ENCODE results near the gene GAB1. TPM values are rescaled to one million over a fixed set of nuclear protein-coding genes. Genes with fewer than 3 reads are reported as not detected.

The GAB1 gene
- total and polyA plus RNA-seq, 2 of the 8 experiments (the other 6 are each of a cell fraction or from before 2014, with no cell fraction given), result 6.8 to 21.3 TPM

GRCh38 chr4:143431526-143432257 is 95.0 kb downstream of the GAB1 start:
- Histone ChIP-seq H2BK120ac (replicated peaks; ENCODE audit: low read depth, low read length) (peak overlapping the region; percentile 31), H2BK5ac (ENCODE audit: low read depth, low read length) (no peak overlapping the region), H3K4me1 (replicated peaks in 1 of 4; ENCODE audit: control insufficient read depth in 3 of 4, insufficient read depth in 4 of 4, low read length in 3 of 4) (peaks cover 0 to 8% (median 0%) of the 10 kb centered on the region in 4 experiments; a peak in 2 of 7 replicates), H4K91ac (replicated peaks; ENCODE audit: insufficient read length, low read length) (no peak overlapping the region), H3K79me2 (ENCODE audit: control insufficient read depth in 1 of 2, insufficient read depth in 2 of 2, low read length in 2 of 2) (no peaks in the 10 kb centered on the region), H3K4me2 (ENCODE audit: insufficient read depth in 1 of 2, low read depth in 2 of 2, low read length in 2 of 2) (no peak overlapping the region; a peak in 1 of 4 replicates), H3K27ac (ENCODE audit: low read depth, low read length) (peak overlapping the region; percentile 60; the same call in 1 of the 2 replicates), H2AFZ (ENCODE audit: low read length) (0 out of 2 replicates have a peak overlapping the region, but pooled peaks have one; percentile 46), H4K20me1 (replicated peaks in 1 of 2; ENCODE audit: control insufficient read depth in 1 of 2, insufficient read depth in 2 of 2, low read length in 2 of 2) (no peaks in the 10 kb centered on the region), H3K79me1 (ENCODE audit: low read depth, low read length) (no peaks in the 10 kb centered on the region), H3K18ac (ENCODE audit: extremely low read depth, low read length) (no peak overlapping the region; the same call in 1 of the 2 replicates), H3K27me3 (replicated peaks in 1 of 4; ENCODE audit: control insufficient read depth in 3 of 4, extremely low read depth in 1 of 4, insufficient read depth in 3 of 4, low read length in 3 of 4) (no peaks in the 10 kb centered on the region), H2BK15ac (ENCODE audit: low read length) (peak overlapping the region; percentile 19; the same call in 1 of the 2 replicates), H2AK5ac (ENCODE audit: low read depth, low read length) (no peak overlapping the region), H3K36me3 (ENCODE audit: control insufficient read depth in 2 of 4, insufficient read depth in 4 of 4, low read length in 3 of 4) (peaks cover 0 to 14% (median 6%) of the 10 kb centered on the region in 4 experiments; a peak in 4 of 8 replicates), H3K4ac (replicated peaks; ENCODE audit: insufficient read length, low read depth, low read length) (no peak overlapping the region), H2BK20ac (ENCODE audit: low read length) (no peak overlapping the region), H4K8ac (ENCODE audit: extremely low read depth, insufficient read depth, low read length) (no peak overlapping the region), H3K23ac (ENCODE audit: insufficient read length) (no peak overlapping the region), H3K14ac (ENCODE audit: insufficient read length) (no peak overlapping the region), H3K23me2 (ENCODE audit: low read depth, low read length) (no peaks in the 10 kb centered on the region), H3K56ac (replicated peaks; ENCODE audit: insufficient read length, low read depth, low read length) (no peak overlapping the region), H2BK12ac (ENCODE audit: low read depth, low read length) (0 out of 2 replicates have a peak overlapping the region, but pooled peaks have one; percentile 39), H4K5ac (ENCODE audit: insufficient read length, low read depth, low read length) (no peak overlapping the region), H3K9ac (replicated peaks in 1 of 4; ENCODE audit: extremely low read depth in 1 of 4, low read depth in 3 of 4, low read length in 3 of 4) (0 out of 7 replicates have a peak overlapping the region, but pooled peaks of 1 of the 4 experiments have one; percentile 17), H3K4me3 (ENCODE audit: extremely low read depth in 1 of 4, insufficient read depth in 2 of 4, low read depth in 3 of 4, low read length in 4 of 4) (no peak overlapping the region), H3K9me3 (ENCODE audit: insufficient read depth in 2 of 2, low read depth in 1 of 2, low read length in 1 of 2) (peaks cover 11 to 12% of the 10 kb centered on the region in 2 experiments; a peak in 3 of 4 replicates)
- DNase-seq (ENCODE audit: low read depth in 1 of 2, low spot score in 2 of 2) (peak in 1 of 2 experiments; percentile 10), FAIRE-seq (peak; percentile 70)
- POLR2A ChIA-PET (ENCODE audit: partially characterized antibody), result interaction anchor here (2.0 kb wide), 1 partner anchor 8 kb away, joined by 5 read pairs; no protein-coding TSS in a partner anchor
- CTCF ChIA-PET (ENCODE audit: partially characterized antibody), result interaction anchor here (0.7 kb wide), 1 partner anchor 9 kb away, joined by 3 read pairs; no protein-coding TSS in a partner anchor
- WGBS, 2 experiments (ENCODE audit: extremely low coverage in 1 of 2, insufficient coverage in 1 of 2, insufficient read length in 1 of 2, insufficient replicate concordance in 2 of 2, low coverage in 1 of 2, low lambda C conversion rate in 2 of 2, missing lambda C conversion rate in 1 of 2), result 67% methylated on average over 10 of the region's 10 CpGs; no CpG with 5 or more reads in 1 of the 2 experiments
- TF ChIP-seq SUZ12 (IDR thresholded peaks at IDR 0.05; ENCODE audit: low read length) (no peak), KDM1A (IDR thresholded peaks at IDR 0.05; ENCODE audit: borderline replicate concordance, low read length) (peak; percentile 81; the same call in 1 of the 2 replicates), POU5F1 (IDR thresholded peaks at IDR 0.05; ENCODE audit: low read depth, low read length) (0 out of 2 replicates have a peak, but pooled peaks have one; percentile 3), CTBP2 (IDR thresholded peaks at IDR 0.05; ENCODE audit: borderline replicate concordance, insufficient read depth, insufficient read length, low read length) (no peak), YY1 (IDR thresholded peaks at IDR 0.05; ENCODE audit: low read depth, low read length) (peak; percentile 94), POLR2A (IDR thresholded peaks at IDR 0.05; ENCODE audit: control extremely low read depth in 1 of 2, low read depth in 2 of 2, low read length in 2 of 2) (0 out of 3 replicates have a peak, but pooled peaks of 1 of the 2 experiments have one; percentile 27), RBBP5 (IDR thresholded peaks at IDR 0.05; ENCODE audit: borderline replicate concordance, low read depth, low read length) (no peak), HDAC2 (IDR thresholded peaks at IDR 0.05; ENCODE audit: borderline replicate concordance in 1 of 2, low read depth in 2 of 2, low read length in 2 of 2) (0 out of 4 replicates have a peak, but pooled peaks of 1 of the 2 experiments have one; percentile 65)
- TF ChIP-seq, protein P1, sequence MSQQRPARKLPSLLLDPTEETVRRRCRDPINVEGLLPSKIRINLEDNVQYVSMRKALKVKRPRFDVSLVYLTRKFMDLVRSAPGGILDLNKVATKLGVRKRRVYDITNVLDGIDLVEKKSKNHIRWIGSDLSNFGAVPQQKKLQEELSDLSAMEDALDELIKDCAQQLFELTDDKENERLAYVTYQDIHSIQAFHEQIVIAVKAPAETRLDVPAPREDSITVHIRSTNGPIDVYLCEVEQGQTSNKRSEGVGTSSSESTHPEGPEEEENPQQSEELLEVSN (IDR thresholded peaks at IDR 0.05), result peak; percentile 61; the same call in 1 of the 2 replicates
